ENCODE results near the gene LRRC3C. TPM values are rescaled to one million over a fixed set of nuclear protein-coding genes. Genes with fewer than 3 reads are reported as not detected.

Gene LRRC3C
- total and polyA plus RNA-seq, 4 donors = not detected

- Histone ChIP-seq H3K9ac (ENCODE audit: insufficient read depth in 1 of 2, low read length in 2 of 2) (no peak overlapping the region), H3K36me3 (ENCODE audit: control insufficient read depth in 4 of 4, insufficient read depth in 4 of 4, low read length in 4 of 4) (peaks cover 12 to 37% (median 23%) of the 10 kb centered on the region in 4 donors), H3K9me3 (ENCODE audit: control insufficient read depth in 4 of 4, insufficient read depth in 3 of 4, low read length in 3 of 4) (no peaks in the 10 kb centered on the region), H3K27ac (ENCODE audit: low read depth in 1 of 2, low read length in 1 of 2) (no peak overlapping the region), H3K4me1 (ENCODE audit: control insufficient read depth in 5 of 5, insufficient read depth in 5 of 5, low read length in 5 of 5) (peaks cover 0 to 39% (median 12%) of the 10 kb centered on the region in 5 donors), H3K27me3 (ENCODE audit: control insufficient read depth in 3 of 3, insufficient read depth in 3 of 3, low read length in 2 of 3) (no peaks in the 10 kb centered on the region), H3K4me3 (no peak overlapping the region)
- DNase-seq (no peak), ATAC-seq (ENCODE audit: insufficient read depth, low FRiP score) (no peak)
- TF ChIP-seq, protein P1, sequence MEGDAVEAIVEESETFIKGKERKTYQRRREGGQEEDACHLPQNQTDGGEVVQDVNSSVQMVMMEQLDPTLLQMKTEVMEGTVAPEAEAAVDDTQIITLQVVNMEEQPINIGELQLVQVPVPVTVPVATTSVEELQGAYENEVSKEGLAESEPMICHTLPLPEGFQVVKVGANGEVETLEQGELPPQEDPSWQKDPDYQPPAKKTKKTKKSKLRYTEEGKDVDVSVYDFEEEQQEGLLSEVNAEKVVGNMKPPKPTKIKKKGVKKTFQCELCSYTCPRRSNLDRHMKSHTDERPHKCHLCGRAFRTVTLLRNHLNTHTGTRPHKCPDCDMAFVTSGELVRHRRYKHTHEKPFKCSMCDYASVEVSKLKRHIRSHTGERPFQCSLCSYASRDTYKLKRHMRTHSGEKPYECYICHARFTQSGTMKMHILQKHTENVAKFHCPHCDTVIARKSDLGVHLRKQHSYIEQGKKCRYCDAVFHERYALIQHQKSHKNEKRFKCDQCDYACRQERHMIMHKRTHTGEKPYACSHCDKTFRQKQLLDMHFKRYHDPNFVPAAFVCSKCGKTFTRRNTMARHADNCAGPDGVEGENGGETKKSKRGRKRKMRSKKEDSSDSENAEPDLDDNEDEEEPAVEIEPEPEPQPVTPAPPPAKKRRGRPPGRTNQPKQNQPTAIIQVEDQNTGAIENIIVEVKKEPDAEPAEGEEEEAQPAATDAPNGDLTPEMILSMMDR (IDR thresholded peaks at IDR 0.05; ENCODE audit: control extremely low read depth, extremely low read depth) = no peak
- 64 to 74% methylated on average over 3 of the region's 3 CpGs for WGBS, 2 donors
Observed at GRCh38 chr17:39924691-39925055, 2.9 kb upstream of the LRRC3C start.

- H3K9ac ChIP-seq (ENCODE audit: insufficient read depth in 1 of 2, low read length in 2 of 2) = peak overlapping the region in 1 of 2 donors; percentile 77
- 84% methylated on average over 11 of the region's 11 CpGs for WGBS, 2 donors
- no peaks in the 10 kb centered on the region for H3K9me3 ChIP-seq (ENCODE audit: control insufficient read depth in 4 of 4, insufficient read depth in 3 of 4, low read length in 3 of 4)
- peak overlapping the region in 1 of 2 donors; percentile 12 for H3K27ac ChIP-seq (ENCODE audit: low read depth in 1 of 2, low read length in 1 of 2)
- no peaks in the 10 kb centered on the region for H3K27me3 ChIP-seq (ENCODE audit: control insufficient read depth in 3 of 3, insufficient read depth in 3 of 3, low read length in 2 of 3)
- peaks cover 0 to 39% (median 12%) of the 10 kb centered on the region in 5 donors for H3K4me1 ChIP-seq (ENCODE audit: control insufficient read depth in 5 of 5, insufficient read depth in 5 of 5, low read length in 5 of 5)
- H3K36me3 ChIP-seq (ENCODE audit: control insufficient read depth in 4 of 4, insufficient read depth in 4 of 4, low read length in 4 of 4) = peaks cover 12 to 30% (median 21%) of the 10 kb centered on the region in 4 donors
- TF ChIP-seq, protein P1 (IDR thresholded peaks at IDR 0.05; ENCODE audit: control extremely low read depth, extremely low read depth) = no peak
- DNase-seq (no peak), ATAC-seq (ENCODE audit: insufficient read depth, low FRiP score) (no peak)
- H3K4me3 ChIP-seq = no peak overlapping the region
Observed at GRCh38 chr17:39925282-39926134, 2.0 kb upstream of the LRRC3C start.

DNA sequence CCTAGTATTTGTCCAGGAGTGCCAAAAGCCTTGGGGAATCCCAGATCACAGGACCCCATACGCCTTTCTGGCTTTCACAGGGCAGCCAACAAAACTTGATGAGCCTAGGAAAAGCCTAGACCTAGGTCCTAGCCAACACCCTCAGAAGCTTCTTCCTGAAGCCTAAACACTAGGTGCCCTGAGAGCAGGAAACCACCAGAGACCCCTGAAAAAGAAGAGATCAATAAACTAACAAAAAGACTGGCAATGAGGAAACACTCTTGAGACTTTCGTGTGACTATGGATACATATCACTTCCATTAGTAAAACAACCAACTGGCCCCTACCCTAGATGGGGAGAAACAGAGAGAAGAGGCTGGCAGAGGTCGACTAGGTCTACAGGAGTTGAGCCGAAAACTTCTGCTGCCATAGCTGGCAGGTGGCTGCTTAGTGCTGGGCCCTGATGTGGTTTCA, 1.4 kb upstream of the LRRC3C start:
- peaks cover 0 to 39% (median 12%) of the 10 kb centered on the region in 5 donors for H3K4me1 ChIP-seq (ENCODE audit: control insufficient read depth in 5 of 5, insufficient read depth in 5 of 5, low read length in 5 of 5)
- peak overlapping the region in 1 of 2 donors; percentile 88 for H3K27ac ChIP-seq (ENCODE audit: low read depth in 1 of 2, low read length in 1 of 2)
- H3K36me3 ChIP-seq (ENCODE audit: control insufficient read depth in 4 of 4, insufficient read depth in 4 of 4, low read length in 4 of 4) = peaks cover 12 to 27% (median 19%) of the 10 kb centered on the region in 4 donors
- DNase-seq = no peak
- TF ChIP-seq, protein P1 (IDR thresholded peaks at IDR 0.05; ENCODE audit: control extremely low read depth, extremely low read depth) = no peak
- 32 to 35% methylated on average over 4 of the region's 4 CpGs for WGBS, 2 donors
- H3K4me3 ChIP-seq = no peak overlapping the region
- ATAC-seq (ENCODE audit: insufficient read depth, low FRiP score) = no peak
- no peaks in the 10 kb centered on the region for H3K27me3 ChIP-seq (ENCODE audit: control insufficient read depth in 3 of 3, insufficient read depth in 3 of 3, low read length in 2 of 3)
- no peaks in the 10 kb centered on the region for H3K9me3 ChIP-seq (ENCODE audit: control insufficient read depth in 4 of 4, insufficient read depth in 3 of 4, low read length in 3 of 4)
- peak overlapping the region in 1 of 2 donors; percentile 77 for H3K9ac ChIP-seq (ENCODE audit: insufficient read depth in 1 of 2, low read length in 2 of 2)

Data from lung (tissue), 12 donors.